ENCODE measurements around the gene ARHGAP6. TPM values are rescaled to one million over a fixed set of nuclear protein-coding genes. Genes with fewer than 3 reads are reported as not detected.

Gene ARHGAP6
- total RNA-seq, 1 donor from 2014 or later: 16.7 TPM

DNA sequence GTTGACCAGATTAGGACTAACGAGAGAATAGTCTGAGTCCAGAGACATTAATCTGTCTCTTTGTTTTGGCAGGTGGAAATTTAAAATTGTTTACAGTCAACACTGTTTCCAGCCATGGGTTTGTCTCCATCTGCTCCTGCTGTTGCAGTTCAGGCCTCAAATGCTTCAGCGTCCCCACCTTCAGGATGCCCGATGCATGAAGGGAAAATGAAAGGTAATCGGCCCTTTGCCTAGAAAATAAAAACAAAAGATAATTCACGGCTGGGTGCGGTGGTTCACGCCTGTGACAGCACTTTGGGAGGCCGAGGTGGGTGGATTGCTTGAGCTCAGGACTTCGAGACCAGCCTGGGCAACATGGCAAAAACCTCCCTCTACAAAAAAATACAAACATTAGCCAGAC is 553.8 kb downstream of the ARHGAP6 start:
- intact Hi-C loops (cut with DNase I): no loop called here

DNA sequence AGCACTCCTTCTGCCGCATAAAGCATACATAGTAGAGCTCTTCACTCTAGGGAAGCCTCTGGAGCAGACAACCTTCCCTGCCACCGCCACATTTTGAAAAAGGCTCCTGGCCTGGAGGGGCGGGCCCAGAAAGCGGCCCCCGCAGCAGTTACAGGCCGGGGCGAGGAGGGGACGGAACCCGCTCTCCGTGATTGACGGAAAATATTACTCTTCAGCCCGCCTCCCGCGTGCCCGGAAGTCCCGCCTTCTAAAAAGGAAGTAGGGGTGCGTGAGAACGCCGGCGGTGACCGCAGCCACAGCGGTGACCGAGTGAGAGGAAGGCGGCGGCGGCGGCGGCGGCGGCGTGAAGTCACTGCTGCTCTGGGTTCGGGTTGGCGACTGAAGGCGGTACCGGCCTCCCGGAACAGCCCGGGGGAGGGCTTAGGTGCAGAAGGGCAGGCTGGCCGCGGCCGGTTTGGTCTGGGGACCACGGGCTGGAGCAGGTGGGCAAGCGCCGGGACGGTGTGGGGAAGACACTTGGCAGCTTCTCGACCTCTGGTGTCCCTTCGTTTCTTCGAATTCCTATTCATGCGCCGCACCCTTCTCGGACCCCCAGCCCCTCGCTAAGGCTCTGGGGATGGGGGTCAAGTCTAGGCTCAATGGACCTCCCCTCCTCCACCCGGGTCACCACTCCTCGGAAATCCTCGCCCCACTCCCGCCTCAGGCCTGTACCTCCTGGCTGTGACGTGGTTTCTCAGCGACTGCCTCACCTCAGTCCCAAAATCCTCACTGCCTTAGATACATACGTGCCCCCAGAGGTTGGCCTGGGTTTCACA is 554.5 kb downstream of the ARHGAP6 start, which contains the start of gene HCCS:
Gene HCCS, plus strand, starts transcription at position 296 of the 815 bp plus-strand sequence. CDS start 729 bp downstream, outside the sequence.
- intact Hi-C loops (cut with DNase I): no loop called here
- ATAC-seq: peak; percentile 98
- H3K9me3 ChIP-seq: no peaks in the 10 kb centered on the region

More for the DNA sequence above, 553.8 kb downstream of the ARHGAP6 start:
- Histone ChIP-seq H3K27ac (peak overlapping the region; percentile 86), H3K9me3 (no peaks in the 10 kb centered on the region), H3K27me3 (ENCODE audit: low read depth) (no peaks in the 10 kb centered on the region), H3K36me3 (peaks cover 23% of the 10 kb centered on the region), H3K4me3 (peak overlapping the region; percentile 68), H3K4me1 (peaks cover 24% of the 10 kb centered on the region)
- TF ChIP-seq, protein P1, sequence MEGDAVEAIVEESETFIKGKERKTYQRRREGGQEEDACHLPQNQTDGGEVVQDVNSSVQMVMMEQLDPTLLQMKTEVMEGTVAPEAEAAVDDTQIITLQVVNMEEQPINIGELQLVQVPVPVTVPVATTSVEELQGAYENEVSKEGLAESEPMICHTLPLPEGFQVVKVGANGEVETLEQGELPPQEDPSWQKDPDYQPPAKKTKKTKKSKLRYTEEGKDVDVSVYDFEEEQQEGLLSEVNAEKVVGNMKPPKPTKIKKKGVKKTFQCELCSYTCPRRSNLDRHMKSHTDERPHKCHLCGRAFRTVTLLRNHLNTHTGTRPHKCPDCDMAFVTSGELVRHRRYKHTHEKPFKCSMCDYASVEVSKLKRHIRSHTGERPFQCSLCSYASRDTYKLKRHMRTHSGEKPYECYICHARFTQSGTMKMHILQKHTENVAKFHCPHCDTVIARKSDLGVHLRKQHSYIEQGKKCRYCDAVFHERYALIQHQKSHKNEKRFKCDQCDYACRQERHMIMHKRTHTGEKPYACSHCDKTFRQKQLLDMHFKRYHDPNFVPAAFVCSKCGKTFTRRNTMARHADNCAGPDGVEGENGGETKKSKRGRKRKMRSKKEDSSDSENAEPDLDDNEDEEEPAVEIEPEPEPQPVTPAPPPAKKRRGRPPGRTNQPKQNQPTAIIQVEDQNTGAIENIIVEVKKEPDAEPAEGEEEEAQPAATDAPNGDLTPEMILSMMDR (IDR thresholded peaks at IDR 0.05): no peak
- DNase-seq (no peak), ATAC-seq (no peak)

DNA sequence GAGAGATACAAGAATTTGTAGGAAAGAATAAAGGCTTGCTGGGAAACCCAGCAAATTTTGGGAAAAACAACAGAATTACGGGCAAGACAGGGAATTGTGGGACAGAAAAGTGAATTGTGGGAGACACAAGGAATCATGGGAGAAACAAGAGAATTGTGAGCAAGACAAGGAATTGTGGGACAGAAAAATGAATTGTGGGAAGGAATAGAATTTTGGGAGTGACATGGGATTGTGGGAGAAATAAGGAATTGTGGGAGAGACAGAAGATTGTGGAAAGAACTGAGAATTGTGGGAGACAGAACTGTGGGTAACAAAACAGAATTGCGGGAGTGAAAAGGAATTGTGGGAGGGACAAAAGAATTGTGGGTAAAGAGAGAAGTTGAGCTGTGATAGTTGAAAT is 555.8 kb downstream of the ARHGAP6 start:
- Histone ChIP-seq H3K27me3 (ENCODE audit: low read depth) (no peaks in the 10 kb centered on the region), H3K36me3 (peaks cover 5% of the 10 kb centered on the region), H3K27ac (no peak overlapping the region), H3K9me3 (no peaks in the 10 kb centered on the region), H3K4me1 (peaks cover 24% of the 10 kb centered on the region), H3K4me3 (no peak overlapping the region)
- TF ChIP-seq, protein P1 (IDR thresholded peaks at IDR 0.05): no peak
- no peak for DNase-seq
- ATAC-seq: no peak
- intact Hi-C loops (cut with DNase I): no loop called here

More for the DNA sequence above, 554.5 kb downstream of the ARHGAP6 start, which contains the start of gene HCCS:
- peak; percentile 89 for DNase-seq
- Histone ChIP-seq H3K27ac (peak within 1 kb of the TSS; percentile 86), H3K4me1 (peaks cover 24% of the 10 kb centered on the region), H3K36me3 (peaks cover 16% of the 10 kb centered on the region), H3K4me3 (peak within 1 kb of the TSS; percentile 68), H3K27me3 (ENCODE audit: low read depth) (no peaks in the 10 kb centered on the region)
- TF ChIP-seq, protein P1 (IDR thresholded peaks at IDR 0.05): no peak

DNA sequence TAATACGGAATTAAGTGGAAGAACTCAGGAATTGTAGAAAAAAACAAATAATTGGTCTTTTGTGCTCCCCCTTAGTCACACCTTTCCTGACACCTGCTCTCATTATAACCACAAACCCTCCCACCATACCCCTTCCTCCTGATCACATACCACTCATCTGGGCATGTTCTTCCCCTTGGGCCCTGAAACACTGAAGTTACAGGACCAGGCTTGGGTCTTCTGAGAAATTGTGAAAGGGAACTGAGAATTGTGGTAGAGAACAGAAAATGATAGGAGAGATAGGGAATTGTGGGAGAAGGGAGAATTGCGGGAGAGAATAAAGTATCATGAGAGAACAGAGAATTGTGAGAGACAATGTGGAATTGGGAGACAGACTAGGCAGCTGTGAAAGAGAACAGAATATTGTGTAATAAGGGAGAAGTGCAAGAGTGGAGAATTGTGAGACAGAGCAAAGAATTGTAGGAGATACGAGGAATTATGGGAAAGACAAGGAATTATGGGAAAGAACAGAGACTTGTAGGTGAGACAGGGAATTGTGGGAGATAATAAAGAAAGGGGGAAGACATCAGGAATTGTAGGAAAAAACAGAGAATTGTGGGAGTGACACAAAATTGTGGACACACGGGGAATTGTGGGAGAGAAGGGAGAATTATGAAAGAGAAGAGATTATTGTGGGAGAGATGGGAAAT is 557.3 kb downstream of the ARHGAP6 start:
- Histone ChIP-seq H3K36me3 (no peaks in the 10 kb centered on the region), H3K4me3 (no peak overlapping the region), H3K4me1 (peaks cover 15% of the 10 kb centered on the region), H3K27me3 (ENCODE audit: low read depth) (no peaks in the 10 kb centered on the region), H3K27ac (no peak overlapping the region), H3K9me3 (no peaks in the 10 kb centered on the region)
- intact Hi-C loops (cut with DNase I): no loop called here
- DNase-seq (no peak), ATAC-seq (no peak)
- TF ChIP-seq, protein P1 (IDR thresholded peaks at IDR 0.05): no peak

DNA sequence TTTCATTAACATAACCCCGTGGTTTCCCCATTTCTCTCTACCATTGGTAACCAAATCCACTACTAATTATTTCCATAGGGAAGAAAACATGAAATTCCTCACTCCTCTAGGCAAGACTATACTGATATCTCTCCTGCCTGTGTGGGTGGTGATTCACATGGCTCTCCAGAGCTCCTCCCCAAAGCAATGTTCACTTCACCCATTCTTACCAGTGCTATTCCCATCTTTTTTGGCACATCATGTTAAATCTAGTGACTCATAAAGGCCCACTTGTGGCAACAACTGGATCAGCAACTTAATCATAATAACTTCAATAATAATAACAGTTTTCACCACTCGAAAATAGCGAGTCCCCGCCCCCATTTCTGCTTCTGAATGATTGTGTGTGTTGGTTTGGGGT is 560.6 kb downstream of the ARHGAP6 start:
- Histone ChIP-seq H3K4me1 (no peaks in the 10 kb centered on the region), H3K9me3 (no peaks in the 10 kb centered on the region), H3K36me3 (no peaks in the 10 kb centered on the region), H3K27me3 (ENCODE audit: low read depth) (no peaks in the 10 kb centered on the region), H3K27ac (no peak overlapping the region), H3K4me3 (no peak overlapping the region)
- ATAC-seq (no peak), DNase-seq (no peak)
- TF ChIP-seq, protein P1 (IDR thresholded peaks at IDR 0.05): no peak
- intact Hi-C loops (cut with DNase I): no loop called here

Measured in lower lobe of right lung (tissue), 2 donors.